Measurements from ENCODE around the gene NT5DC3. TPM values are rescaled to one million over a fixed set of nuclear protein-coding genes. Genes with fewer than 3 reads are reported as not detected.

Gene NT5DC3
- total RNA-seq, 1 experiment from 2014 or later, result 12.5 TPM

DNA sequence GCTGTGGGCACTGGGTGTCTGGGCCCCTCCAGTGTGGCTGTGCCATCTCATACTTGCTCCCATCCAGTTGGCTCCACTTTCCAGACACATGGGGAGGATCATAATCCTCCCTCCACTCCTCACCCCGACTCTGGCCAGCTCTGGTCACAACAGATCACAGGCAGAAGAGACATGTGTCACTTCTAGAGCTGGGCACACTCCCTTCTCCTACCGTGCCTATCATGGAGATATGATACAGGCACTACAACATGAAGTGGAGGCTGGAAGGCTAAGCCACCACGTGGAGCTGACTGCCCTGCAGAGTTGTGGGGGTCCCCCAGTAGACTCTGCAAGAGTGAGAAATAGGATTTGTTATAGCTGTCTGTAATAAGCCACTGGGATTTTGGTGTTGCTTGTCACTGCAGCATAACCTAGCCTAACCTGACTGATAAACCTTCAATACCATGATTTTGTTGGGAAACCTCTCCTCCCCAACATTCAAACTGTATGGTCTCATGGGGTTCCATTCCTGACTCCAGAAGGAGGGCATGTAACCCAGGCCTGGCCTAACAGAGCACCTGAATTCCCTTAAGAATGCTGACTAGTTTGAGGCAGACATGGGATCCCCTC, 20.0 kb downstream of the NT5DC3 start (continued):
- TF ChIP-seq, protein P1, sequence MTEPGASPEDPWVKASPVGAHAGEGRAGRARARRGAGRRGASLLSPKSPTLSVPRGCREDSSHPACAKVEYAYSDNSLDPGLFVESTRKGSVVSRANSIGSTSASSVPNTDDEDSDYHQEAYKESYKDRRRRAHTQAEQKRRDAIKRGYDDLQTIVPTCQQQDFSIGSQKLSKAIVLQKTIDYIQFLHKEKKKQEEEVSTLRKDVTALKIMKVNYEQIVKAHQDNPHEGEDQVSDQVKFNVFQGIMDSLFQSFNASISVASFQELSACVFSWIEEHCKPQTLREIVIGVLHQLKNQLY (CRISPR knock-in tag; IDR thresholded peaks at IDR 0.05), result no peak
- TF ChIP-seq NFYB (CRISPR knock-in tag; conservative IDR thresholded peaks at IDR 0.05; ENCODE audit: low read depth) (no peak), MXD4 (CRISPR knock-in tag; IDR thresholded peaks at IDR 0.05; ENCODE audit: borderline replicate concordance) (no peak), ZNF138 (CRISPR knock-in tag; conservative IDR thresholded peaks at IDR 0.05) (no peak), FOXP1 (CRISPR knock-in tag; IDR thresholded peaks at IDR 0.05; ENCODE audit: borderline replicate concordance) (no peak), CBFB (CRISPR knock-in tag; IDR thresholded peaks at IDR 0.05; ENCODE audit: low read depth) (no peak), FOXK1 (CRISPR knock-in tag; IDR thresholded peaks at IDR 0.05) (no peak), RELA (CRISPR knock-in tag; IDR thresholded peaks at IDR 0.05; ENCODE audit: borderline replicate concordance) (no peak), TEAD4 (CRISPR knock-in tag; IDR thresholded peaks at IDR 0.05) (no peak), GTF2I (CRISPR knock-in tag; conservative IDR thresholded peaks at IDR 0.05) (no peak)
- TF ChIP-seq, protein P2, sequence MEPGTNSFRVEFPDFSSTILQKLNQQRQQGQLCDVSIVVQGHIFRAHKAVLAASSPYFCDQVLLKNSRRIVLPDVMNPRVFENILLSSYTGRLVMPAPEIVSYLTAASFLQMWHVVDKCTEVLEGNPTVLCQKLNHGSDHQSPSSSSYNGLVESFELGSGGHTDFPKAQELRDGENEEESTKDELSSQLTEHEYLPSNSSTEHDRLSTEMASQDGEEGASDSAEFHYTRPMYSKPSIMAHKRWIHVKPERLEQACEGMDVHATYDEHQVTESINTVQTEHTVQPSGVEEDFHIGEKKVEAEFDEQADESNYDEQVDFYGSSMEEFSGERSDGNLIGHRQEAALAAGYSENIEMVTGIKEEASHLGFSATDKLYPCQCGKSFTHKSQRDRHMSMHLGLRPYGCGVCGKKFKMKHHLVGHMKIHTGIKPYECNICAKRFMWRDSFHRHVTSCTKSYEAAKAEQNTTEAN (CRISPR knock-in tag; IDR thresholded peaks at IDR 0.05), result no peak
- TF ChIP-seq, protein P3, sequence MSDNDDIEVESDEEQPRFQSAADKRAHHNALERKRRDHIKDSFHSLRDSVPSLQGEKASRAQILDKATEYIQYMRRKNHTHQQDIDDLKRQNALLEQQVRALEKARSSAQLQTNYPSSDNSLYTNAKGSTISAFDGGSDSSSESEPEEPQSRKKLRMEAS (CRISPR knock-in tag; IDR thresholded peaks at IDR 0.05), result no peak

DNA sequence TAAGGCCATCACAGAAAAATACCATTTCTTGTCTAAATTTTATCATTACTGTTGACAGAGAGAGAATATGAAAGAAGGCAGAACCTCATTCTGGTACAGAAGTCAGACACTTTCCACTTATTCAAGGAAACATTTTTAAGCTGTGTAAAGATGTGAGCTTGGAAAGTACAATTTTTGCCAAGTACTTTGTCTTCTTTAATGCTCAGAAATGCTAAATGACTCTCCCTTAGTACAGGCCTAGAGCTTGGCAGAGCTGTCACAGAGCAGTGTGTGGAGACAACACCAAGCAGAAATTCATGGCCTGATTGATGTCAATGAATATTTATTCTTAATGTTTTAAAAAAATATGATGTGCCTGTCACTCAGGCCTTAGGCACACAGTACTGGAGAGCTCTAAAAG, 20.7 kb downstream of the NT5DC3 start:
- no peak for ATAC-seq
- Mint-ChIP-seq H3K27me3 (ENCODE audit: low read depth) (no peaks in the 10 kb centered on the region), H3K27ac (no peak overlapping the region), H3K36me3 (peaks cover 16% of the 10 kb centered on the region), H3K4me1 (0 out of 2 replicates have a peak, but pooled peaks cover 3% of the 10 kb centered on the region), H3K9me3 (peaks cover 15% of the 10 kb centered on the region), H3K4me3 (no peak overlapping the region)
- TF ChIP-seq TEAD4 (CRISPR knock-in tag; IDR thresholded peaks at IDR 0.05), result no peak
- TF ChIP-seq, protein P4, sequence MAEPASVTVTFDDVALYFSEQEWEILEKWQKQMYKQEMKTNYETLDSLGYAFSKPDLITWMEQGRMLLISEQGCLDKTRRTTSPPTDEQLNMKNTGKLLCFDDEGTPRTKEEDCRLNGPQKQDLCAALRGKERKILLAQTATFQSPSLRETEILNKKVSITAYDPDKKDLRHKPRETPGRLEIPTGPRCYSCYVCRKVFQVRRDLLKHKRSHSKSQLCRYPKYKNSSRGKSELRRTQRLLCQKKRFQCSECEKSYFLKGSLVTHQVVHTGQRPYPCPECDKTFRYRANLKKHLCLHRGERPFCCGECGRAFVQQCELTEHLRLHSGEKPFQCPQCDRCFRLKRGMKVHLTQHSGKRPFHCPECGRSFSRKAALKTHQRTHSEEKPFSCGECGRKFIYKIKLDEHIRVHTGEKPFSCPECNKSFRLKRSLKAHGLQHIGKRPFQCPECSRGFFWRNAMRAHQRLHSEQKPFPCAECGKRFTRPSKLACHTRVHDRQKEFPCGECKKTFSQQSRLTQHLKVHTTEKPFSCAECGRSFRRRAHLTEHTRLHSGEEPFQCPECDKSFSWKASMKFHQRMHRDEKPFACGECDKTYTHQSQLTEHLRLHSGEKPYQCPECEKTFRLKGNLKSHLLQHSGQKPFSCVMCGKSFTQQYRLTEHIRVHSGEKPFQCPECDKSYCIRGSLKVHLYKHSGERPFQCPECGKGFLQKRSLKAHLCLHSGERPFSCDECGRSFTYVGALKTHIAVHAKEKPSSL (CRISPR knock-in tag; conservative IDR thresholded peaks at IDR 0.05), result no peak
- no peak for TF ChIP-seq ZNF263 (CRISPR knock-in tag; IDR thresholded peaks at IDR 0.05; ENCODE audit: low read depth)
- no peak for TF ChIP-seq ATF1 (CRISPR knock-in tag; IDR thresholded peaks at IDR 0.05)
- TF ChIP-seq, protein P5, sequence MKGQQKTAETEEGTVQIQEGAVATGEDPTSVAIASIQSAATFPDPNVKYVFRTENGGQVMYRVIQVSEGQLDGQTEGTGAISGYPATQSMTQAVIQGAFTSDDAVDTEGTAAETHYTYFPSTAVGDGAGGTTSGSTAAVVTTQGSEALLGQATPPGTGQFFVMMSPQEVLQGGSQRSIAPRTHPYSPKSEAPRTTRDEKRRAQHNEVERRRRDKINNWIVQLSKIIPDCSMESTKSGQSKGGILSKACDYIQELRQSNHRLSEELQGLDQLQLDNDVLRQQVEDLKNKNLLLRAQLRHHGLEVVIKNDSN (CRISPR knock-in tag; IDR thresholded peaks at IDR 0.05), result no peak
- TF ChIP-seq, protein P6, sequence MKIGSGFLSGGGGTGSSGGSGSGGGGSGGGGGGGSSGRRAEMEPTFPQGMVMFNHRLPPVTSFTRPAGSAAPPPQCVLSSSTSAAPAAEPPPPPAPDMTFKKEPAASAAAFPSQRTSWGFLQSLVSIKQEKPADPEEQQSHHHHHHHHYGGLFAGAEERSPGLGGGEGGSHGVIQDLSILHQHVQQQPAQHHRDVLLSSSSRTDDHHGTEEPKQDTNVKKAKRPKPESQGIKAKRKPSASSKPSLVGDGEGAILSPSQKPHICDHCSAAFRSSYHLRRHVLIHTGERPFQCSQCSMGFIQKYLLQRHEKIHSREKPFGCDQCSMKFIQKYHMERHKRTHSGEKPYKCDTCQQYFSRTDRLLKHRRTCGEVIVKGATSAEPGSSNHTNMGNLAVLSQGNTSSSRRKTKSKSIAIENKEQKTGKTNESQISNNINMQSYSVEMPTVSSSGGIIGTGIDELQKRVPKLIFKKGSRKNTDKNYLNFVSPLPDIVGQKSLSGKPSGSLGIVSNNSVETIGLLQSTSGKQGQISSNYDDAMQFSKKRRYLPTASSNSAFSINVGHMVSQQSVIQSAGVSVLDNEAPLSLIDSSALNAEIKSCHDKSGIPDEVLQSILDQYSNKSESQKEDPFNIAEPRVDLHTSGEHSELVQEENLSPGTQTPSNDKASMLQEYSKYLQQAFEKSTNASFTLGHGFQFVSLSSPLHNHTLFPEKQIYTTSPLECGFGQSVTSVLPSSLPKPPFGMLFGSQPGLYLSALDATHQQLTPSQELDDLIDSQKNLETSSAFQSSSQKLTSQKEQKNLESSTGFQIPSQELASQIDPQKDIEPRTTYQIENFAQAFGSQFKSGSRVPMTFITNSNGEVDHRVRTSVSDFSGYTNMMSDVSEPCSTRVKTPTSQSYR (CRISPR knock-in tag; IDR thresholded peaks at IDR 0.05), result no peak
- TF ChIP-seq, protein P7, sequence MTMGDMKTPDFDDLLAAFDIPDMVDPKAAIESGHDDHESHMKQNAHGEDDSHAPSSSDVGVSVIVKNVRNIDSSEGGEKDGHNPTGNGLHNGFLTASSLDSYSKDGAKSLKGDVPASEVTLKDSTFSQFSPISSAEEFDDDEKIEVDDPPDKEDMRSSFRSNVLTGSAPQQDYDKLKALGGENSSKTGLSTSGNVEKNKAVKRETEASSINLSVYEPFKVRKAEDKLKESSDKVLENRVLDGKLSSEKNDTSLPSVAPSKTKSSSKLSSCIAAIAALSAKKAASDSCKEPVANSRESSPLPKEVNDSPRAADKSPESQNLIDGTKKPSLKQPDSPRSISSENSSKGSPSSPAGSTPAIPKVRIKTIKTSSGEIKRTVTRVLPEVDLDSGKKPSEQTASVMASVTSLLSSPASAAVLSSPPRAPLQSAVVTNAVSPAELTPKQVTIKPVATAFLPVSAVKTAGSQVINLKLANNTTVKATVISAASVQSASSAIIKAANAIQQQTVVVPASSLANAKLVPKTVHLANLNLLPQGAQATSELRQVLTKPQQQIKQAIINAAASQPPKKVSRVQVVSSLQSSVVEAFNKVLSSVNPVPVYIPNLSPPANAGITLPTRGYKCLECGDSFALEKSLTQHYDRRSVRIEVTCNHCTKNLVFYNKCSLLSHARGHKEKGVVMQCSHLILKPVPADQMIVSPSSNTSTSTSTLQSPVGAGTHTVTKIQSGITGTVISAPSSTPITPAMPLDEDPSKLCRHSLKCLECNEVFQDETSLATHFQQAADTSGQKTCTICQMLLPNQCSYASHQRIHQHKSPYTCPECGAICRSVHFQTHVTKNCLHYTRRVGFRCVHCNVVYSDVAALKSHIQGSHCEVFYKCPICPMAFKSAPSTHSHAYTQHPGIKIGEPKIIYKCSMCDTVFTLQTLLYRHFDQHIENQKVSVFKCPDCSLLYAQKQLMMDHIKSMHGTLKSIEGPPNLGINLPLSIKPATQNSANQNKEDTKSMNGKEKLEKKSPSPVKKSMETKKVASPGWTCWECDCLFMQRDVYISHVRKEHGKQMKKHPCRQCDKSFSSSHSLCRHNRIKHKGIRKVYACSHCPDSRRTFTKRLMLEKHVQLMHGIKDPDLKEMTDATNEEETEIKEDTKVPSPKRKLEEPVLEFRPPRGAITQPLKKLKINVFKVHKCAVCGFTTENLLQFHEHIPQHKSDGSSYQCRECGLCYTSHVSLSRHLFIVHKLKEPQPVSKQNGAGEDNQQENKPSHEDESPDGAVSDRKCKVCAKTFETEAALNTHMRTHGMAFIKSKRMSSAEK (CRISPR knock-in tag; IDR thresholded peaks at IDR 0.05; ENCODE audit: borderline replicate concordance), result no peak
- no peak for TF ChIP-seq RELA (CRISPR knock-in tag; IDR thresholded peaks at IDR 0.05; ENCODE audit: borderline replicate concordance)
- no peak for DNase-seq (ENCODE audit: low spot score)
- ChIA-PET CTCF (no interaction called here), POLR2A (no interaction called here)

All from WTC11 (cell line).